NCI-H1105 treated with DMSO at 0.1 percent for 48 hours (cell line): Measurements from ENCODE around the gene LDAH.
A peak's percentile ranks its signal among the peaks of the same experiment; 100 is the strongest.

Experiments
- DNase-seq: peaks from one replicate; lab custom pipeline; 2025; lab: John Stamatoyannopoulos, UW

LDAH gene

DNA sequence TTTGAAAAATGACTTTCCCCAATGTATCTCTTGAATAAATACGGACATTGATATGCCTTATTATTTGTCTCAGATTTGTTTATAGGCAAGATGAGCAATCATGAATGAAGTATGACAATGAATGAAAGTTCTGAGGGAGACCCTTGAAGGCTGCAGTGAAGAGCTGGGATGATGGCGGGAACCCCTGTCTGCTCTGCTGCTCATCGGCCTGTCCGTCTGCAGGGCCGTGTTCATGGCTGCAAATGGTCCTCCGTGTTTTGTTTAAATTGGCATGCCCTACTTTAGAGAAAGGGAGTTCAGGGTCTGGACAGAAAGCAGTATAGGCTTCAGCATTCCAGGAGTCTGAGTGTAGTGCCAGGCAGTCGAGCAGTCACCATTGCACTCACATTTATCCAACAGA, 170.8 kb downstream of the LDAH start:
- DNase-seq: no peak

DNA sequence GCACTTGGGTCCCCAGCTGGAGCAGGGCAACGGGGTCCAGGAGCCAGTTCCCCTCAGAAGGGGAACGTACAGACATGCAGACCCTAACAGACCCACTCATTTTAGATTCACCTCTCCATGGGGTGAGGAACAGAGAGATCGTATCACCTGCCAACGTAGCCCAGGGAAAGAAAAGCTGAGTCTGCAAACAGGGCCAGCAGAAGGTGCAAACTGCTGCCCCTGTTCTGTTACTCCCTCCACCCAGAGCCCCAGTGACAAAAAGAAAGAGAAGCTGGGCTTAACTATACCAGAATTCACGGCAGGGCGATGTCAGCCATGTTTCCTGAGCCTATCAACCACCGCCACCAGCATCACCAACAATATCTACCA, 171.2 kb downstream of the LDAH start:
- no peak for DNase-seq

DNA sequence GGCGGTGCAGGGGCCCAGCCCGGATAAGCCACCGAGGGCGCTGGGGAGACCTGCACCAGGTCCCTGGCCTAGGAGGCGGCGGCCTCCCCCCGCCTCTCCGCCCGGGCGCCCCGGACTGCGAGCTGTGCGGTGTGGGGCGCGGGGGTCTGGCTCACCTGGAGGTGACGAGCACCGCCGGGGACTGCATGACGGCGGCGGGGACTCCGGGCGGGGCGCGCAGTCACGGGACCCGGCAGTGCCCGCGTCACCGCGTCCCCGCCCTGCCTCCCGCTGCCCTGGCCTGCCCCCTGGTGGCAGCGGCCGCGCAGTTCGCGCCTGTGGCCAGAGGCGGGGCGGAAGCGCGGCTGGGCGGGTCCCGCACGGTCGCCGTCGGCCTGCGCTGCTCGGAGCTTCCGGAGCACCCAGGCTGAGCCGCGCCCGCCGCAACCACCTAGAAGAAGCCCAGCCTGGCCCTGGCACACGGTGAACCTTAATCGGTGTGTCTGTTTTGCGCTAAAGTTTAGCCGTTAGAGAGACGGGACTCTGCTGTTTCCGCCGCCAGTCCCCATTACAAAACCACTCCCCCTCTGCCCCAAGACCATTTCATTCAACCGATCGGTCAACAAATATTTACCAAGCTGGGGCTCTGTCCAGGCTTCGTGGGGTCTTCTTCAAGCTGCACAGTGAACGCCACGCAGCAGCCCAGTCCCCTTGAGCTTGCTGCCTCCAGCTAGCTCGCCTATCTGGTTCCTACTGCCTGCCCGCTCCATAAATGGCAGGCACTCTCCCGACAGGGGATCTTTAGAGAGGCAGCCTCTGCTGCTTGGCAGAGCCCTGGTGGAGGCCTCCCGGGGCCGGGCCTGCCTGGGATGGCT, 171.8 kb downstream of the LDAH start, which contains the start of gene HS1BP3:
TSS of gene HS1BP3 (minus strand) at position 222 of the 854 bp plus-strand sequence. CDS start at position 187, 35 bp downstream.
- DNase-seq: peak; percentile 71

DNA sequence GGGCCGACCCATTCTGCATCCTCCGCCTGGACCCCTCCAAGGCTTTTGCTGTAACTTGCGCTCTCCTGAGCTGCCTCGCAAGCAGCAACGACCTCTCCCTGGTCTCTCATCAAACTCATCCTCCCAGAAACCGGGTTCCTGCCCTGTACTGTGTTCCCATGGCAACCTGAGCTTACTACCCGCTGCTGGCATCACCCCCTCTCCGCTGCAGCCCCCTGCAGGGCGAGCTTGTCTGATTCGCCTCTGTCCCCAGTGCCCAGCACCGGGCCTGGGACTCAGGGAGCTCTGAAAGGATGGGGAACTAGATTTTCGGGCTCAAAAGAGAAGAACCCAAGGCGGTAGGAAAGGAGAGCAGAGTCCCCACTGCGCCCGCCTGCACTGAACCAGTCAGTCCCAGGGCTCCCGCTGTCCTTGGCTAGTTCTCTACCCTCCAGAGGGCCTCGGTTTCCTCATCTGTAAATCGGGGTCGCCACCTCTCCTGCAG, 172.5 kb downstream of the LDAH start:
- peak; percentile 29 for DNase-seq

DNA sequence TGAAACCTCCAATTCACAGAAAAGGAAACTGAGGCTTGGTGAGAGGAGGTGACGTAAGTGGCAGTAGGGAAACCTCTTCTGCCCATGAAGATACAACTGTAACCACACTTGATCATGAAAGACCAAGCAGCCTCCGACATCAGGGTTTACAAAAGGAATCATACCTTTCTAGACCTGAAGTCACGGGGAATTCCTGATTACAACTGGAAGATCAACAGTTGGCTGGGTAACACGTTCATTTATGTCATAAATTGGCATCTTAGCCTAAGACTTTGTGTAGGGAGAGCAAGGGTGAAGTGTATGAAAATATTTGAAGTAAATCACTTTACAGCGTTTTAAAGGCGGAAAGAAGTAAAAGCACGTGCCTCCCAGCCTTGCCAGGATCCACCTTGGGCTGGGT, 172.9 kb downstream of the LDAH start:
- DNase-seq: no peak

DNA sequence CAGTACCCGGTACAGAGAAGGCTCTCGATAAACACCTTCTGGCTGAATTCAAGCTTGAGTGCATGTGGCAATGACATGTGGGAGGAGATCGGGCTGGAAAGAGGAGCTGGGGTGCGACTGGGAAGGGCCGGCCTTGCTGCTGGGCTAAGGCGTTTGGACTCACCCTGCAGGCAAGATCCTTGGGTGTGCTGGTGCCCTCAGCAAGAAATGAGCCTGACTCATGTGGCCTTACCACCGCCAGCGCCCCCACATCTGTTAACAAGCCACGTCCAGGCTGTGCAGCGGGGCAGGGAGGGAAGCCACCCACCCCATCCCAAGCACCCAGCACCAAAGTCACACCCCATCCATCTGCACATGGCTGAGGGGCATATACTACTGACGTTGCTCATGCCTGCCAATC, 173.3 kb downstream of the LDAH start:
- DNase-seq: no peak

DNA sequence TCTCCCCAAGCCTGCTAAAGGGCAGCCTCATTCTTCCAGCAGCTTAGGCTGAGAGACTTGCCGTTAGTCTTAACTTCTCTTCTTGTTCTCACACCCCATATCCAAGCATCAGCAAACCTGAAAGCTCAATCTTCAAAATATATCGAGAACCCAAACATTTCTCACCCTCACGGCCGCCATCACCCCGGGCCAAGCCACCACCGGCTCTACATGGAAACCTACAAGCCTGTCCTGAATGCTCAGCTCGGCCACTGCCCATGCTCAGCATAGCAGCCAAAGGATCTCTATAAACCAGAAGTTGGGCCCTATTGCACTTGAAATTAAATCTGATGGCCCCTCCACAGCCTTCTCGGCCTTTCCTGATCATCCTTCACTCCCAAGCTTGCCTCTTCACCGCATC, 174.1 kb downstream of the LDAH start:
- no peak for DNase-seq

DNA sequence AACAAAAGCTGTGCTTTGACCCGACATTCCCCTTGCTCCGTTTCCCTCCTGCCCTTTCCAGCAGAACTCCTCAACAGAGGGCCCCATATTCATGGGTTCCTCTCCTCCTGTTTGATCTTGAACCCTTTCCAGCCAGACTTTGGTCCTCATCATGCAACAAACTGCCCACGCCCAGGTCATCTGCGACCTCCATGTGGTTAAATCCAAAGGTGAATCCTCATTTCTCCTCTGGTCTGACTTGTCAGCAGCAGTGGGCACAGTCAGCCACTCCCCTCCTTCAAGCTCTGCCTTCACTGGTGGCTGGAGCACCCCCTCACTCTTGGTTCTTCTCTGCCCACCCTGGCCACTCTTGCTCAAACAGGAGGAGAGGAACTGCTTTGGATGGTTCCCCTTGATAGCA, 174.7 kb downstream of the LDAH start:
- DNase-seq: no peak

DNA sequence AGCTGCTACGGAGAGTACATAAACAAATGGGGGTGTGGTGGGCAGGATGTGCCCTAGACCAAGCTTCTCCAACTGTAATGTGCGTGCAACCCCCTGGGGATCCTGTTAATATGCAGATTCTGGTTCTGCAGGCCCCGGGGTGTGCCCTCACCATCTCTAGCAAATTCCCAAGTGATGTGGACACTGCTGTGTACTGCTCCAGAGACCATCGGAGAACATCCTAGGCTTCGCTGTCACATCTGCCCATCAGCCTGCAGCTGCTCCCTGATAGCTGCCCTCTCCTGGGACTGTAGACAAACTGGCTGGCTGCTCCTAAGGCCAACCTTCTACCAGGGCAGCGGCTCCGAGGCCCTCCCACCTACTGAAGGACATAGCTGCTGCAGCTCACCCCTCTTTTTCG, 175.2 kb downstream of the LDAH start:
- DNase-seq: no peak

DNA sequence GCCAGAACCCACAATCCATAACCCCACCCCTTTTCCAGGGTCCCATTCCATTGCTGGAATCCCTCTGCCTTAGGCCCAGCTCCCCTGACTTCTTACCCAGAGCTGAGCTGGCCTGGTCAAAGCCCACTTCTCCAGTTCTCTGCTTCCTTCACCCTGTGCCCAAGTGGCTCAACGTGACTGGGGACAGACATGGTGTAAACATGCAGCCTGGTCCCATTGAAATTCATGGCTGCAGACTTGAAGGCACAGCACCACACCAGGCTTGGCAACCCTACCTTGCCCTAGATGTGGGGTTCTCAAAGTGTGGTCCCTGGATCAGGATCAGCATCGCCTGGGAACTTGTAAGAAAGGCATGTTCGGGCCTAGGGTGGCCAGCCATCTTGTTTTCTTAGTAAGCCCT, 175.7 kb downstream of the LDAH start:
- no peak for DNase-seq

DNA sequence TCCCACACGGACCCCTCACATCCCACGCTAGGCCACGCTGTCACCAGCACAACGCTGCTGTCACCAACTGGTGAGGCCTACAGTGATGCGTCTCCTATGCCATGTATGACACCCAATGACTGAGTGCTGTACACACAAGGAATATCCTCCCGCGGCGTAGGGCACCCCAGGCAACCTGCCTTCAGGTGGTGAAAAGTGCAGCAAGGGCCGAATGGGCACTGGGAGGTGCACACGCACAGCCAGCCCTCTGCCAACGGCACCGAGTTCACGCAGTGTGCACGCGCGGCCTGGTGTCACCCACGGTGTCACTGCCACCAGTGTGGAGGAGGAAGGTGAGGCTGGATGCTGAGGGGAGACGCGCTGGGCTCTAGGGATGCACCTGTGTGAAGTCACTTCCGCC, 176.5 kb downstream of the LDAH start:
- DNase-seq: no peak

DNA sequence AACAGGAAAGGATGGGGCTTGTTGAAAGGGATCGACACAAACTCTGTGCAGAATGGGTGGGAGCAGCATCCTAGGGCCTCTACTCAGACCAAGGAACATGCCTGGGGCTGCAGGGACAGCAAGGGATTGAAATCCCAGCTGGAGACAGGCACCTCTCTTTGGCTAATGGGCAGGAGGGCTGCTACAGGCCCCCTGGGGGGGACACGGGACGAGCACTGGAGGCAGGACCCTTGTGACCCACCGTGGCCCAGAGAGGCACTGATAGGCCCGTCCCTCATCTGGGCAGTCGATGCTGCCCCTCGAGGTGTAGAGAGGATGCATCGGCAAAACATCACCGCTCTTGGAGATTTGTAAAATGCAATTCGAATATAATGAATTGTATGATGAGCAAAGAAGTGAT, 177.1 kb downstream of the LDAH start:
- no peak for DNase-seq

DNA sequence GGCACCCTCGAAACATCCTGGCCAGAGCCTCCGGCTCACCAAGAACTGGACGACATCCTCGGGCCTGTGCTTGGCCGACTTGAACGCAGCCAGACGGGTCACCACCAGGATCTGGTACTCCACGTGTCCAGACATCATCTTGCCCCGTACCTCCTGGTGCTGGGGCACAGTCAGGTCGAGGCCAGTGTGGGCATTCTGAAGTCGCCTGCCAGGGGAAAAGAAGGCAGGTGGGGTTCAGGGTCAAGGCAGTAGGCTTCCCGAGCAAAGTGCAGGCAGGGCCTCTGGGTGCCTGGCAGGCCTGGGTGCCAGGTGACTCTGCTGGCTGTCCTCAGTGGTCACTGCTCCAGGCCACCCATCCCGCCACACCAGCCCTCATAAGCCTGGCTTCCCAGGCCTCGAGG, 177.6 kb downstream of the LDAH start:
- DNase-seq: no peak

DNA sequence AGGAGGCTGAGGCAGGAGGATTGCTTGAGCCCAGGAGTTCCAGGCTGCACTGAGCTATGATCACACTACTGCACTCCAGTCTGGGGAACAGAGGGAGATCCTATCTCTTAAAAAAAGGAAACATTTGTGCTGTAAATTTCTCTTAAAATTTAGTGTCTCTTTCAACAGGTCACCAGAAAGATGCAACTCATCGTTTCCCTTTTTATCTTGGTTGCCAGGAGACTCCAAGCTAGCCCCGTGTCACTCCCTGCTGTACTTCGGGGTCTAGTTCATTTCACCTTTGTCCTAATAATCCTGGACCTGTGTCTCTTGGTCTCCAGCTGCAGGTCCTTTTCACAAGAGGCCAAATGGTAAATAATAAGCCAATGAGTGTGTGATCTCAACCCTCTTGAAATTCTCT, 179.1 kb downstream of the LDAH start:
- DNase-seq: no peak

DNA sequence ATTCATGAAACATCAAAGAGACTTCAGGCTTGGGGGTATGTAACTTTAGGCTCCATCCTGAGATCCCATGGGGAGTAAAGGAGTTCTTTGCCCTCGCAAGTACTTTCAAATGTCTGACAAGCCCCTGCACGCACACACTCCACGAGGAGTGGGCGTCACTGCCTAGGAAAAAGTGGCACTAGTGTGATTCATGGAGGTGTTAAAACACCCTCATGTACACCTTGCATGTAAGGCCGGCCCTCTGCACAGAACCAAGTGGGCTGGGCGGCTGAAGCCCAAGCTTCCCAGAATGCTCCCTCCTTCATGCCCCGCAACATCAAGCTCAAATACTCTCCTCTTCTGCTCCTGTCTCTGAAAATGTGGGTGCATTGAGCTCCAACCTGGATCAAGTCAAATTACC, 179.8 kb downstream of the LDAH start:
- no peak for DNase-seq

DNA sequence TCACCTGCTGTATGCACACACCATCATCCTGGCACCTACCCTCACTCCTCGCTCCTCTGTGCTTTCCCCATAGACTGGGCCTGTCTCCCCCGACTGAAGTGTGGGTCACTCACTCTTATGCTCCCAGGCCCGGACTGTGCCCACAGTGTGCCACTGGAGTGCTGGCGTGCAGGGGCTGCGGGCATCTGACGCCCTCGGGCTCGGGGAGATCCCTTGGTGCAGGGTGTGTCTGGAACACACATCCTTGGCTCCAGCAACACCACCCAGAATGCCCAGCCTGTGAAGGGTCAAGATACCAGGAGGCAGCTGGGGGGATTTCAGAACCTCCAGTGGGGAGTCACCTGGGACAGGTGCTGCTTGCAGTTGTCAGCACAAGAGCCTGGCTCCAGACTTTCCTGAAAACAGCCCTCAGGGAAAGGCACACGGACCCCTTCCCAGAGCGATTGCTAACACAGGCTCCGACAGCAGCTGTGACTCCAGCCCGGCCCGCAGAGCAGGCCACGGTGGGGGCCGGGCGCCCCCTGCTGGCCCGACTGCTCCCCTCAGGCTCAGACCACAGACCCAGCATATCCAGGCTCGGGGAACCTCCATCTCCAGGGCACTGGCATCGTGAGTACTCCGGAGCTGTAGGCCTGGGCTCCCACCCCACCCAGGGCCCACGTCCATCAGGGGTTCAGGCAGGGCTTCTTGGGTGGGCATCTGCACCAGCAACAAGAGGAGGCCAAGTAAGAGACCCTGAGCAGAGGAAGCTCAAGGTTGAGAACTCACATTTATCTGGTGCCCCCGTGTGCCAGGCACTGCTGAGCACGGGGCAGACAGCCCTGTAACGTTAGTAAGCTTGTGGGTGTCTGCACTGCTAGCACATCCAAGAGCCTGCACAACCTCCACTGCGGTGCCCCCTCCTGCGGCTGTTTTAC, 180.6 kb downstream of the LDAH start:
- DNase-seq: peak; percentile 61

DNA sequence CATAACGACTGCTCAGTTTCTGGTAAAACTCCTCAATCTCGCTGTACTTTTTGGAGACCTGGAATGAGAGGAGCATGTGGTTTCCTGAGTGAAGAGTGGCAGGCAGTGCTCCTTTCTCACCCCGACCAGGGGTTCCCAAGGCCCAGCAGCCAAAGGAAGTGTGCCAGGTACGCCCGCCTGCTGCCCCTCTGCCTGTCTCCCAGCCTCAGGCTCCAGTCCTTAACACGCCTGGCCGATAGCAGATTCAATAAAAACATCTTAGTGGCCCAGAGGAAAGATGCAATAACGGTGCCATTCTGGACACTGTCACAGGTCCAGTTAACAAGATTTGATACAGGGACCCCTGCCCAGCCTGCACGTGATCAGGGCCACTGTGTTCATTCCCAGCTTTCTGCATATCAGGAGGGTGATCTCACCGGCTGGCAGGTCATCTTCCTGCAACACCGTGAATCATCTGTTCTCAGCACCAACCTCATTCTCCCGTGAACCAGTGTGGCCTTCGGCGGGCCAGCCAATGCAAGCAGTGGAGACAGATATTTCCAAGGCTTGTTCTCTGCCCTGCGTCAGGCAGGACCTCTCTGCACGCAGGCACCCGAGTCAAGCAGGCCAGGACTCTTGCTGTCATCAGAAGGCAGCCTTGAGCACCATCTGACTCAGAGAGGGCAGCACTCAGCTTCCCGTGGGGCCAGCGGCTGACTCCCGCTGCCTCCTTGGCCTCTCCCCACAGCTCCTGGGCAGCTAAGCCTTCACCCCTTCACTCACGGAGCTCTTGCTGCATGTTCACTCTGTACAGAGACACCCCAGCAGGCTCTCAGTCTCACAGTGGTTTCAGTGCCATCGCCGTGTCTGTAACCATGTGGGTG, 181.5 kb downstream of the LDAH start:
- DNase-seq: no peak

DNA sequence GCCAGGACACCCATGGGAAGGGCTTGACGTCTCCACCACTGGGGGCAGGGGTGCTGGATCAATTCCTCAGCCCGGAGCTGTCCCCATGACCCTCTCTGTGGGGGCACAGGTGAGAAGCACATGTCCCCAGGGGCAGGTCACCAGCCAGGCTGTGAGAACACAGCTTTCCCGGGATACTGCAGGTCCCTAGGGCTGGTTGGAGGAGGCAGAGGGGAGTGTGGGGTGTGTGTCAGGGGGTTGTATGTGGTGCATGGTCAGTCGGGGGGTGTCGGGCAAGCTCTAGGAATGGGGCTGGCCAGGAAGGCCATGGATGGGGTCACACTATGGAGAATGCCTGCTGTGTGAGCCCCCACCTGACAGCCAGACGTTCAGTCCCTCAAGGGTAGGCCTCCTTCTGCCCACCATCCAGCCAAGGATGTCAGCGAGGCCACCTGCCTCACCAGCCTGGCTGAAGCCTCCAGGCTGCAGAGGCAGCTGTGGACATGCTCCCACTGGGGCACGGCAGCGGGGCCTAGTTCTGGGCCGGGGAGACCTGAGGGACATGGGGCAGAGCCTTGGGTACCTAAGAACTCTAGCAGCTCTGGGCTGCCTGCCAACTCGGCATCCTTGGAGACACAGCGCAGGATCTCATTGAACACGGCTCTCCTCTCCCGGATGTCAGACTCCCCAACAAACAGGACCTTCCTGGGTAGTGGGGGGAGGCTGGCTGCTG, 182.3 kb downstream of the LDAH start:
- DNase-seq: no peak

DNA sequence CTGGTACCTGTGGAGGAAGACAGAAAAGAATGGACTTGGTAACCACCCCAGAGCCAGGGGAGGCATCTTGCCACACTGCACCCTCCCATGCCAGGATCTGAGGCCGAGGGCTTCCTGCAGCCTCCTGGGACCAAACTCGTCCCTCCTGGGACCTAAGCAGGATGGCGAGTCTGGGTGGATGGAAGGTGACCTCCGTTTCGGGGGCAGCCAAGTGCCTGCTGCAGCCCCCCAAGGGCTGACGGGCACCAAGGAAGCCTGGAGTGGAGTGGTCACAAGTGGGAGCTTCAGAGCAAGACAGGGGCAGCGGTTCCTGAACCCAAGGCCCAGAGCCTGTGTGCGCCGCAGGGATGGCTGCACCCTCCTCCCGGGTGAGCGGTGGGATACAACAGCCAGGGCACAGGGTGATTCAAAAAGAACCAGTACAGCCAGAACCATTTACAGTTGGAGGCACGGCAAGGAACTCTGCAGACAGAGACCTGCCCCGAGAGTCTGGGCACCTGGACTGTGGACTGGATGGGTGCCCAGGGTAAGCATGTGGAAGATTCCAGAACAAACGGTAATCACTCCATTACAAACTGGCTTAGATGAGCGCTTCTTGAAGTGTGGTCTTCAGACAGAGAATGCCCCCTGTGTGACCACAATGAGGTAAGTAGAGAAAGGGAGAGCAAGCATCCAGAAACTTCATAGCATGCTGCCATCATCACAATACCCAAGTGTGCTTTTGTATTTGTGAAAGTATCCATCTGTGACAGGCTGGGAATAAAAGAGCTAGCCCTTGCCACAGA, 184.1 kb downstream of the LDAH start:
- no peak for DNase-seq

DNA sequence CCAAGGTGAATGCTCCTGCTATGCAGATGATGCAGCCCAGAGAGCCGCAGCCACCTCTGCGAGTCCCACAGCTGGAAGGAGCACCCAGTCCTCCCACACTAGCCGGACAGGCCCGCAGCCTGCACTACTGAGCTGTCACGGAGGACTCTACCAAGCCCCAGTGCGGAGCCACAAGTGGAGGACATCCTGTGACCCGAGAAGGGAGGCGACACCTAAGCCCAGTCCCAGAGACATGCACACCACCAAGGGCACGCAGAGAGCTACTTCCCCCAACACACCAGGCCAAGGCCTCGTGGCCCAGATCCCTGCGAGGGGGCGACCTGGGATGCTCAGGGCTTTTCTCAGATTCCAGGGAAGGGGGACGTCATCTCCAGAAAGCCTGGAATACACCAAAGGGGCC, 184.9 kb downstream of the LDAH start:
- no peak for DNase-seq

DNA sequence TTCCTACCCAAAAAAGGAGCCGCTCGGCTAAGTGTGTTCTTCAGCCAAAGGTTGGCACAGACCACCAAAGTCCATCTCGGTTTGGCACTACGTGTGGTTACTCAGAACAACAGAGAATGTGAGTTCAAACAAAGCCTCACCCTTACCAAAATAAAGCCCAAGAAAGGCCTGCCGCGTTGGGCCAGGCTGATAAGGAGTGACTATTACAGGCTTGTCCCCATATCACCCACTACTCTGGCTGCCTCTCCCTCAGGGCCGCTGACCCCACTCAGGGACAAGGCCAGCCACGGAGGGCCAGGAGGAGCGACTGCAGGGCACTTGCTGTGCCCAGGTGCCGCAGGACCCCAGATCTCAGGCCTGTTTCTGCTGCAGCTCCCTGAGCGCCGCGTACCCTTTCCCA, 185.8 kb downstream of the LDAH start:
- DNase-seq: no peak
